ENCODE results near the gene TRIOBP. TPM values are rescaled to one million over a fixed set of nuclear protein-coding genes. Genes with fewer than 3 reads are reported as not detected.

TRIOBP gene
- total and polyA plus RNA-seq, 2 donors (not counting 3 experiments of a cell fraction or from before 2014, with no cell fraction given), result 60.6 to 104 TPM

- peak overlapping the region; percentile 88 for H3K4me2 ChIP-seq (ENCODE audit: insufficient read depth, low read length)
- H3K36me3 ChIP-seq (ENCODE audit: control insufficient read depth in 2 of 2, extremely low read depth in 1 of 2, insufficient read depth in 2 of 2, low read length in 2 of 2), result no peaks in the 10 kb centered on the region
- TF ChIP-seq JUN (IDR thresholded peaks at IDR 0.05; ENCODE audit: borderline replicate concordance, insufficient read depth, insufficient read length, low read depth) (no peak), POLR2A (IDR thresholded peaks at IDR 0.05; ENCODE audit: low read depth, low read length) (peak; percentile 9), EZH2 (IDR thresholded peaks at IDR 0.05; ENCODE audit: borderline replicate concordance, low read depth, low read length, severe bottlenecking) (no peak), FOS (IDR thresholded peaks at IDR 0.05; ENCODE audit: borderline replicate concordance, insufficient read depth, low read length) (no peak), GATA2 (IDR thresholded peaks at IDR 0.05; ENCODE audit: insufficient read depth, insufficient read length, low read depth, low read length) (no peak)
- TF ChIP-seq, protein P1, sequence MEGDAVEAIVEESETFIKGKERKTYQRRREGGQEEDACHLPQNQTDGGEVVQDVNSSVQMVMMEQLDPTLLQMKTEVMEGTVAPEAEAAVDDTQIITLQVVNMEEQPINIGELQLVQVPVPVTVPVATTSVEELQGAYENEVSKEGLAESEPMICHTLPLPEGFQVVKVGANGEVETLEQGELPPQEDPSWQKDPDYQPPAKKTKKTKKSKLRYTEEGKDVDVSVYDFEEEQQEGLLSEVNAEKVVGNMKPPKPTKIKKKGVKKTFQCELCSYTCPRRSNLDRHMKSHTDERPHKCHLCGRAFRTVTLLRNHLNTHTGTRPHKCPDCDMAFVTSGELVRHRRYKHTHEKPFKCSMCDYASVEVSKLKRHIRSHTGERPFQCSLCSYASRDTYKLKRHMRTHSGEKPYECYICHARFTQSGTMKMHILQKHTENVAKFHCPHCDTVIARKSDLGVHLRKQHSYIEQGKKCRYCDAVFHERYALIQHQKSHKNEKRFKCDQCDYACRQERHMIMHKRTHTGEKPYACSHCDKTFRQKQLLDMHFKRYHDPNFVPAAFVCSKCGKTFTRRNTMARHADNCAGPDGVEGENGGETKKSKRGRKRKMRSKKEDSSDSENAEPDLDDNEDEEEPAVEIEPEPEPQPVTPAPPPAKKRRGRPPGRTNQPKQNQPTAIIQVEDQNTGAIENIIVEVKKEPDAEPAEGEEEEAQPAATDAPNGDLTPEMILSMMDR (IDR thresholded peaks at IDR 0.05; ENCODE audit: extremely low read depth in 1 of 2, insufficient read depth in 1 of 2, low read depth in 1 of 2, low read length in 2 of 2), result no peak
- H3K27ac ChIP-seq (ENCODE audit: insufficient read depth, low read depth, low read length), result peak overlapping the region; percentile 78
- H3K9me3 ChIP-seq (replicated peaks; ENCODE audit: control insufficient read depth, insufficient read depth, low read length), result no peaks in the 10 kb centered on the region
- CTCF ChIA-PET, result interaction anchor here (1.1 kb wide), 1 partner anchor 23 kb away, joined by 3 read pairs; no protein-coding TSS in a partner anchor
- peak overlapping the region; percentile 64 to 79 (median 66) for H3K4me3 ChIP-seq (replicated peaks in 1 of 3; ENCODE audit: insufficient read depth in 1 of 3, low read depth in 1 of 3, low read length in 3 of 3)
- H3K27me3 ChIP-seq (ENCODE audit: control insufficient read depth in 2 of 2, insufficient read depth in 2 of 2, low read length in 2 of 2), result no peaks in the 10 kb centered on the region
- intact Hi-C loops (cut with micrococcal nuclease), result no loop called here
- no peak for DNase-seq (ENCODE audit: low read depth, low spot score)
- H3K9ac ChIP-seq (replicated peaks; ENCODE audit: extremely low read depth, insufficient read depth, low read length), result peak overlapping the region; percentile 95
- peak overlapping the region; percentile 69 for H2AFZ ChIP-seq (ENCODE audit: low read depth, low read length)
- POLR2A ChIA-PET, result interaction anchor here (0.8 to 1.1 kb wide), 2 partner anchors 12 to 197 kb away, joined by 3 to 5 read pairs; partner anchors contain the start of gene GGA1
- peaks cover 36% of the 10 kb centered on the region for H3K4me1 ChIP-seq (ENCODE audit: control insufficient read depth, extremely low read depth, insufficient read depth, low read length)
- H4K20me1 ChIP-seq (replicated peaks; ENCODE audit: control insufficient read depth, extremely low read depth, insufficient read depth, low read length), result no peaks in the 10 kb centered on the region
- no peaks in the 10 kb centered on the region for H3K9me1 ChIP-seq (replicated peaks; ENCODE audit: control insufficient read depth, extremely low read depth, insufficient read depth, low read length)
- peaks cover 13% of the 10 kb centered on the region for H3K79me2 ChIP-seq (ENCODE audit: control insufficient read depth, insufficient read depth, low read length)
- dilution Hi-C loops (cut with MboI; ENCODE audit: extremely low pct_ligation_motif_present, low sequenced_read_pairs), result no loop called here
- FAIRE-seq, result no peak
- no TSS peak for BruUV-seq (replicated peaks)
Observed at GRCh38 chr22:37805810-37806277, 109.0 kb downstream of the TRIOBP start.

All from endothelial cell of umbilical vein (primary cell).